ENCODE results near the gene DNAH7. TPM values are rescaled to one million over a fixed set of nuclear protein-coding genes. Genes with fewer than 3 reads are reported as not detected.

DNAH7 gene
- total and polyA plus RNA-seq, 2 of the 4 experiments (the other 2 are of a cell fraction) = 0.22 to 0.36 TPM

DNA sequence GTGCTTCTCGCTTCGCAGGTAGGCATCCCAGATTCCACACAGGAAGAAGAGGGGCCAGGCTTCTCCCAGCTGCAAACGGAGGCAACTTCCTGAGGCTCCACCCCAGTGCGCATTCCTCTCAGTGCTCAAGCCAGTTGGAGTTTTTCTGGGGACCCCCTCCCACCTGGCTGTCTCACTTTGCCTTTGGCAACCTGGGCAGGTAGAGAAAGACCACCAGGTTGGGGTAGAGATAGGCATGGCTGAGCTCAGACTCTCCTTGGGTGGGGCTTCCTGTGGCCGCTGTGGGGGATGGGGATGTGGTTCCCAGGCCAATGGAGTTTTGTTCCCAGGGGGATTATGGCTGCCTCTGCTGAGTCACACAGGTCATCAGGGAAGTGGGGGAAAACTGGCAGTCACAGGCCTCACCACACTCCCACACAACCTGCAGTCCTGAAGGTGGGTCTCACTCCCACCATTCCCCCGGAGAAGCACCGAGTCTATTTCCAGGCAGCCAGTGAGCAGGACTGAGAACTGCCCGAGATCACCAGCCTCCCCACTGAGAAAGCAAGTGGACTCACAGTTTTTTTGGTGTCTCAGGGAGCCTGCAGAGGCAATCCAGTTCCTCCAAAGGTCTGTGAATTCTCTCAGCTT lies 373.5 kb downstream of the DNAH7 start:
- Histone ChIP-seq H3K18ac (ENCODE audit: low read depth, low read length) (no peak overlapping the region), H3K14ac (replicated peaks; ENCODE audit: low read depth, low read length) (no peak overlapping the region; the same call in 1 of the 2 replicates), H3K36me3 (ENCODE audit: control insufficient read depth, insufficient read depth, low read length) (peaks cover 4% of the 10 kb centered on the region; the same call in 1 of the 2 replicates), H4K8ac (ENCODE audit: low read depth in 2 of 2, low read length in 2 of 2) (no peak overlapping the region), H2BK20ac (ENCODE audit: low read depth, low read length) (no peak overlapping the region), H3K4ac (ENCODE audit: low read depth, low read length) (no peak overlapping the region), H2AK9ac (replicated peaks; ENCODE audit: low read depth, low read length, poor library complexity) (peak overlapping the region; percentile 37), H3K27ac (ENCODE audit: insufficient read depth, low read length) (no peak overlapping the region), H2BK15ac (ENCODE audit: low read depth, low read length) (no peak overlapping the region), H3K9ac (ENCODE audit: low read depth, low read length) (no peak overlapping the region), H3K27me3 (ENCODE audit: control insufficient read depth, insufficient read depth, low read length) (no peaks in the 10 kb centered on the region), H3K23ac (ENCODE audit: low read depth, low read length) (no peak overlapping the region), H2BK120ac (ENCODE audit: low read depth, low read length) (no peak overlapping the region), H3K9me3 (ENCODE audit: control insufficient read depth, insufficient read depth, low read length) (peaks cover 3% of the 10 kb centered on the region; the same call in 1 of the 2 replicates), H2AK5ac (ENCODE audit: low read depth, low read length) (no peak overlapping the region), H2AFZ (replicated peaks; ENCODE audit: low read length, poor library complexity) (no peak overlapping the region), H4K5ac (ENCODE audit: low read depth, low read length) (no peak overlapping the region), H3K79me1 (ENCODE audit: low read depth in 1 of 2, low read length in 2 of 2) (peaks cover 25 to 29% of the 10 kb centered on the region in 2 experiments), H3K4me2 (ENCODE audit: low read depth, low read length) (no peak overlapping the region), H3K4me1 (ENCODE audit: control insufficient read depth, insufficient read depth, low read length) (no peaks in the 10 kb centered on the region), H3K56ac (ENCODE audit: extremely low read depth, insufficient read depth, low read length) (no peak overlapping the region), H4K91ac (ENCODE audit: insufficient read depth, low read depth, low read length) (no peak overlapping the region), H2BK5ac (ENCODE audit: low read depth, low read length, poor library complexity, severe bottlenecking) (no peak overlapping the region), H4K20me1 (ENCODE audit: insufficient read depth, low read length) (no peaks in the 10 kb centered on the region), H3K4me3 (ENCODE audit: insufficient read depth, low read depth, low read length) (no peak overlapping the region), H3K9me1 (ENCODE audit: insufficient read depth, low read length) (no peaks in the 10 kb centered on the region)
- in situ Hi-C loops (cut with MboI; ENCODE audit: low sequenced_read_pairs) (no loop called here), dilution Hi-C loops (cut with HindIII; ENCODE audit: low sequenced_read_pairs, unreplicated experiment) (no loop called here), intact Hi-C loops (cut with micrococcal nuclease) (no loop called here)
- TF ChIP-seq MAFK (IDR thresholded peaks at IDR 0.05; ENCODE audit: low read depth, low read length) = no peak
- TF ChIP-seq CEBPB (IDR thresholded peaks at IDR 0.05; ENCODE audit: low read depth, low read length) = no peak
- no peak for TF ChIP-seq MAZ (IDR thresholded peaks at IDR 0.05; ENCODE audit: borderline replicate concordance, low read depth, low read length)
- TF ChIP-seq RFX5 (IDR thresholded peaks at IDR 0.05; ENCODE audit: low read depth, low read length) = no peak
- TF ChIP-seq CHD1 (IDR thresholded peaks at IDR 0.05; ENCODE audit: low read depth, low read length) = no peak
- TF ChIP-seq, protein P1, sequence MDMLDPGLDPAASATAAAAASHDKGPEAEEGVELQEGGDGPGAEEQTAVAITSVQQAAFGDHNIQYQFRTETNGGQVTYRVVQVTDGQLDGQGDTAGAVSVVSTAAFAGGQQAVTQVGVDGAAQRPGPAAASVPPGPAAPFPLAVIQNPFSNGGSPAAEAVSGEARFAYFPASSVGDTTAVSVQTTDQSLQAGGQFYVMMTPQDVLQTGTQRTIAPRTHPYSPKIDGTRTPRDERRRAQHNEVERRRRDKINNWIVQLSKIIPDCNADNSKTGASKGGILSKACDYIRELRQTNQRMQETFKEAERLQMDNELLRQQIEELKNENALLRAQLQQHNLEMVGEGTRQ (IDR thresholded peaks at IDR 0.05; ENCODE audit: low read depth, low read length) = no peak
- TF ChIP-seq, protein P2, sequence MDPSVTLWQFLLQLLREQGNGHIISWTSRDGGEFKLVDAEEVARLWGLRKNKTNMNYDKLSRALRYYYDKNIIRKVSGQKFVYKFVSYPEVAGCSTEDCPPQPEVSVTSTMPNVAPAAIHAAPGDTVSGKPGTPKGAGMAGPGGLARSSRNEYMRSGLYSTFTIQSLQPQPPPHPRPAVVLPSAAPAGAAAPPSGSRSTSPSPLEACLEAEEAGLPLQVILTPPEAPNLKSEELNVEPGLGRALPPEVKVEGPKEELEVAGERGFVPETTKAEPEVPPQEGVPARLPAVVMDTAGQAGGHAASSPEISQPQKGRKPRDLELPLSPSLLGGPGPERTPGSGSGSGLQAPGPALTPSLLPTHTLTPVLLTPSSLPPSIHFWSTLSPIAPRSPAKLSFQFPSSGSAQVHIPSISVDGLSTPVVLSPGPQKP (IDR thresholded peaks at IDR 0.05; ENCODE audit: borderline replicate concordance, low read depth, low read length) = no peak
- no peak for TF ChIP-seq NFE2L2 (IDR thresholded peaks at IDR 0.05; ENCODE audit: low read depth, low read length)
- 100% methylated on average over 1 of the region's 8 CpGs; no CpG with 5 or more reads in 1 of the 2 experiments for WGBS, 2 experiments (ENCODE audit: extremely low coverage in 2 of 2, insufficient read length in 1 of 2)
- CTCF ChIA-PET = interaction anchor here (0.7 kb wide), 1 partner anchor 13 kb away, joined by 3 read pairs; no protein-coding TSS in a partner anchor
- POLR2A ChIA-PET (ENCODE audit: unreplicated experiment) = no interaction called here
- ATAC-seq (ENCODE audit: low read depth) = no peak
- no peak for DNase-seq
- no TSS peak for BruUV-seq (replicated peaks)

All from IMR-90 (cell line).